WTC11 (cell line): ENCODE data around the gene BAG2. TPM values are rescaled to one million over a fixed set of nuclear protein-coding genes. Genes with fewer than 3 reads are reported as not detected.

Experiments used
- ATAC-seq: fragments of 200-7000 bp; cut with Tn5 transposase; 2 replicates; pipeline ENCODE4 v1.10.0; 2021; ENCODE audit warnings: mild to moderate bottlenecking, moderate library complexity
- CTCF ChIA-PET: fragments of 300-600 bp; sonication (Branson Sonifier 250); formaldehyde crosslinking; loops from one replicate; lab custom pipeline; 2021; ENCODE audit warnings: antibody characterized with exemption; lab: Charles Lee
- POLR2A ChIA-PET: fragments of 350-600 bp; sonication (Branson Sonifier 250); formaldehyde crosslinking; loops from one replicate; lab custom pipeline; 2021; ENCODE audit warnings: antibody characterized with exemption; lab: Charles Lee
- DNase-seq: peaks from one replicate; pipeline ENCODE4 v3.0.0; 2021; ENCODE audit warnings: low spot score
- H3K27ac Mint-ChIP-seq: 2 replicates; pipeline ENCODE4 v1.8.0; 2021; ENCODE audit warnings: mixed read lengths
- H3K27me3 Mint-ChIP-seq: 2 replicates; pipeline ENCODE4 v1.8.0; 2021; ENCODE audit warnings: low read depth, mild to moderate bottlenecking, moderate library complexity, mixed read lengths
- H3K36me3 Mint-ChIP-seq: 2 replicates; pipeline ENCODE4 v1.8.0; 2021; ENCODE audit warnings: mixed read lengths
- H3K4me1 Mint-ChIP-seq: 2 replicates; pipeline ENCODE4 v1.8.0; 2022; ENCODE audit warnings: mixed read lengths
- H3K4me3 Mint-ChIP-seq: 2 replicates; pipeline ENCODE4 v1.8.0; 2021; ENCODE audit warnings: mild to moderate bottlenecking, moderate library complexity, mixed read lengths
- H3K9me3 Mint-ChIP-seq: 2 replicates; pipeline ENCODE4 v1.8.0; 2021; ENCODE audit warnings: mixed read lengths
- CREB1 ChIP-seq: sonication (generic); formaldehyde crosslinking; IDR thresholded peaks from 2 replicates; pipeline ENCODE4 v1.8.0; 2023; ENCODE audit warnings: mild to moderate bottlenecking, missing genetic modification reagents
- CREM ChIP-seq: sonication (generic); formaldehyde crosslinking; IDR thresholded peaks from 2 replicates; pipeline ENCODE4 v1.8.1; 2022; ENCODE audit warnings: mild to moderate bottlenecking, missing genetic modification reagents, moderate library complexity
- EMX1 ChIP-seq: fragments of 250-450 bp; sonication (Bioruptor Pico); IDR thresholded peaks from 2 replicates; pipeline ENCODE4 v1.8.0; 2021; ENCODE audit warnings: mild to moderate bottlenecking
- ESRRA ChIP-seq: sonication (generic); formaldehyde crosslinking; IDR thresholded peaks from 2 replicates; pipeline ENCODE4 v1.8.1; 2022; ENCODE audit warnings: mild to moderate bottlenecking, missing genetic modification reagents, borderline replicate concordance
- FOXJ3 ChIP-seq: sonication (generic); formaldehyde crosslinking; IDR thresholded peaks from 2 replicates; pipeline ENCODE4 v1.9.0; 2021; ENCODE audit warnings: missing genetic modification reagents, mild to moderate bottlenecking, borderline replicate concordance
- GTF2I ChIP-seq: fragments of 250-450 bp; sonication (Bioruptor Pico); conservative IDR thresholded peaks from 2 replicates; pipeline ENCODE4 v1.4.0; 2021; ENCODE audit warnings: mild to moderate bottlenecking
- MXD4 ChIP-seq: fragments of 250-450 bp; sonication (Bioruptor Pico); IDR thresholded peaks from 2 replicates; pipeline ENCODE4 v1.8.0; 2021; ENCODE audit warnings: mild to moderate bottlenecking, moderate library complexity, borderline replicate concordance
- NR2C2 ChIP-seq: sonication (generic); formaldehyde crosslinking; IDR thresholded peaks from 2 replicates; pipeline ENCODE4 v1.8.0; 2022; ENCODE audit warnings: mild to moderate bottlenecking, missing genetic modification reagents
- PRRX2 ChIP-seq: fragments of 250-450 bp; sonication (Bioruptor Pico); IDR thresholded peaks from 2 replicates; pipeline ENCODE4 v1.8.0; 2021; ENCODE audit warnings: mild to moderate bottlenecking
- SMAD4 ChIP-seq: sonication (generic); formaldehyde crosslinking; IDR thresholded peaks from 2 replicates; pipeline ENCODE4 v1.8.0; 2022; ENCODE audit warnings: mild to moderate bottlenecking, missing genetic modification reagents
- TP53 ChIP-seq: sonication (generic); formaldehyde crosslinking; IDR thresholded peaks from 2 replicates; pipeline ENCODE4 v1.8.1; 2023; ENCODE audit warnings: mild to moderate bottlenecking, missing genetic modification reagents
- ZBTB21 ChIP-seq: sonication (generic); formaldehyde crosslinking; IDR thresholded peaks from 2 replicates; pipeline ENCODE4 v1.8.1; 2023; ENCODE audit warnings: mild to moderate bottlenecking, missing genetic modification reagents, borderline replicate concordance
- ZNF263 ChIP-seq: sonication (generic); formaldehyde crosslinking; IDR thresholded peaks from 2 replicates; pipeline ENCODE4 v1.8.1; 2022; ENCODE audit warnings: low read depth, mild to moderate bottlenecking, moderate library complexity, missing genetic modification reagents
- ZNF317 ChIP-seq: sonication (generic); formaldehyde crosslinking; IDR thresholded peaks from 2 replicates; pipeline ENCODE4 v1.8.1; 2023; ENCODE audit warnings: low read depth, mild to moderate bottlenecking, moderate library complexity, missing genetic modification reagents, borderline replicate concordance
- ZNF396 ChIP-seq: fragments of 250-450 bp; sonication (Bioruptor Pico); IDR thresholded peaks from 2 replicates; pipeline ENCODE4 v1.8.0; 2021; ENCODE audit warnings: mild to moderate bottlenecking, moderate library complexity, borderline replicate concordance
- ZNF416 ChIP-seq: fragments of 250-450 bp; sonication (Bioruptor Pico); IDR thresholded peaks from 2 replicates; pipeline ENCODE4 v1.9.0; 2021; ENCODE audit warnings: mild to moderate bottlenecking, inconsistent platforms
- total RNA-seq: library from RNA; stranded (reverse); gene quantifications from 3 replicates; pipeline ENCODE4 v1.2.3, GENCODE V29; 2021
- TF ChIP-seq, protein P1 (sequence below): sonication (generic); formaldehyde crosslinking; IDR thresholded peaks from 2 replicates; pipeline ENCODE4 v1.8.1; 2022; ENCODE audit warnings: low read depth, missing genetic modification reagents, borderline replicate concordance
- TF ChIP-seq, protein P2 (sequence below): fragments of 250-450 bp; sonication (Bioruptor Pico); IDR thresholded peaks from 2 replicates; pipeline ENCODE4 v1.8.0; 2021; ENCODE audit warnings: mild to moderate bottlenecking
- TF ChIP-seq, protein P3 (sequence below): sonication (generic); formaldehyde crosslinking; IDR thresholded peaks from 2 replicates; pipeline ENCODE4 v1.8.1; 2022; ENCODE audit warnings: mild to moderate bottlenecking, missing genetic modification reagents, moderate library complexity, borderline replicate concordance
- TF ChIP-seq, protein P4 (sequence below): sonication (generic); formaldehyde crosslinking; IDR thresholded peaks from 2 replicates; pipeline ENCODE4 v1.8.0; 2022; ENCODE audit warnings: mild to moderate bottlenecking, missing genetic modification reagents
- TF ChIP-seq, protein P5 (sequence below): fragments of 250-450 bp; sonication (Bioruptor Pico); IDR thresholded peaks from 2 replicates; pipeline ENCODE4 v2.1.2; 2022; ENCODE audit warnings: mild to moderate bottlenecking, moderate library complexity
- TF ChIP-seq, protein P6 (sequence below): sonication (generic); formaldehyde crosslinking; IDR thresholded peaks from 2 replicates; pipeline ENCODE4 v1.8.1; 2023; ENCODE audit warnings: mild to moderate bottlenecking, missing genetic modification reagents, moderate library complexity
- TF ChIP-seq, protein P7 (sequence below): sonication (generic); formaldehyde crosslinking; IDR thresholded peaks from 2 replicates; pipeline ENCODE4 v1.8.1; 2022; ENCODE audit warnings: low read depth, mild to moderate bottlenecking, moderate library complexity, missing genetic modification reagents, borderline replicate concordance

Gene BAG2
- total RNA-seq, 1 experiment from 2014 or later = 8.0 TPM

DNA sequence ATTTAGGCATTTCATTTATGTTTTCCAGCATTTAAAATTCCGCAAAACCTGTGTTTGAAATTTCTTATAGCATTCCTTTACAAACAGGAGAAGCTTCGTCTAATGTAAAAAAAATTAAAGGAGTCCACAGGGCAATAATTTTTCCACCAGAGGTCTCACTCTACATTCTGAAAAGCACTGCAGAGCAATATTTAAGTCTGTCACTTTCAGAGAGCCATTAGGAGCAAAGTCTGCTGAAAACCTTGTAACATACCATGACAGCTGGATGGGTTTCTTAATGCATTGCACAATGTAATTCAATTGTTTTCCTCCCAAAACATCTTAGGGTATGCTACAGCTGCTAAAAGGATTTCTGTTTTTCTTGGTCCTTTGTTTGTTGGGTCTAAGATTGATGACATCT lies 18.0 kb downstream of the BAG2 start:
- Mint-ChIP-seq H3K27me3 (no peaks in the 10 kb centered on the region), H3K4me3 (no peak overlapping the region), H3K36me3 (peaks cover 24% of the 10 kb centered on the region), H3K27ac (no peak overlapping the region; the same call in 1 of the 2 replicates), H3K9me3 (no peaks in the 10 kb centered on the region), H3K4me1 (no peaks in the 10 kb centered on the region)
- DNase-seq = no peak
- TF ChIP-seq, protein P1, sequence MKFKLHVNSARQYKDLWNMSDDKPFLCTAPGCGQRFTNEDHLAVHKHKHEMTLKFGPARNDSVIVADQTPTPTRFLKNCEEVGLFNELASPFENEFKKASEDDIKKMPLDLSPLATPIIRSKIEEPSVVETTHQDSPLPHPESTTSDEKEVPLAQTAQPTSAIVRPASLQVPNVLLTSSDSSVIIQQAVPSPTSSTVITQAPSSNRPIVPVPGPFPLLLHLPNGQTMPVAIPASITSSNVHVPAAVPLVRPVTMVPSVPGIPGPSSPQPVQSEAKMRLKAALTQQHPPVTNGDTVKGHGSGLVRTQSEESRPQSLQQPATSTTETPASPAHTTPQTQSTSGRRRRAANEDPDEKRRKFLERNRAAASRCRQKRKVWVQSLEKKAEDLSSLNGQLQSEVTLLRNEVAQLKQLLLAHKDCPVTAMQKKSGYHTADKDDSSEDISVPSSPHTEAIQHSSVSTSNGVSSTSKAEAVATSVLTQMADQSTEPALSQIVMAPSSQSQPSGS = no peak
- TF ChIP-seq EMX1 (CRISPR knock-in tag) (no peak), CREB1 (CRISPR knock-in tag) (no peak), ZBTB21 (CRISPR knock-in tag) (no peak)
- TF ChIP-seq, protein P2, sequence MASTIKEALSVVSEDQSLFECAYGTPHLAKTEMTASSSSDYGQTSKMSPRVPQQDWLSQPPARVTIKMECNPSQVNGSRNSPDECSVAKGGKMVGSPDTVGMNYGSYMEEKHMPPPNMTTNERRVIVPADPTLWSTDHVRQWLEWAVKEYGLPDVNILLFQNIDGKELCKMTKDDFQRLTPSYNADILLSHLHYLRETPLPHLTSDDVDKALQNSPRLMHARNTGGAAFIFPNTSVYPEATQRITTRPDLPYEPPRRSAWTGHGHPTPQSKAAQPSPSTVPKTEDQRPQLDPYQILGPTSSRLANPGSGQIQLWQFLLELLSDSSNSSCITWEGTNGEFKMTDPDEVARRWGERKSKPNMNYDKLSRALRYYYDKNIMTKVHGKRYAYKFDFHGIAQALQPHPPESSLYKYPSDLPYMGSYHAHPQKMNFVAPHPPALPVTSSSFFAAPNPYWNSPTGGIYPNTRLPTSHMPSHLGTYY (CRISPR knock-in tag) = no peak
- TF ChIP-seq, protein P3, sequence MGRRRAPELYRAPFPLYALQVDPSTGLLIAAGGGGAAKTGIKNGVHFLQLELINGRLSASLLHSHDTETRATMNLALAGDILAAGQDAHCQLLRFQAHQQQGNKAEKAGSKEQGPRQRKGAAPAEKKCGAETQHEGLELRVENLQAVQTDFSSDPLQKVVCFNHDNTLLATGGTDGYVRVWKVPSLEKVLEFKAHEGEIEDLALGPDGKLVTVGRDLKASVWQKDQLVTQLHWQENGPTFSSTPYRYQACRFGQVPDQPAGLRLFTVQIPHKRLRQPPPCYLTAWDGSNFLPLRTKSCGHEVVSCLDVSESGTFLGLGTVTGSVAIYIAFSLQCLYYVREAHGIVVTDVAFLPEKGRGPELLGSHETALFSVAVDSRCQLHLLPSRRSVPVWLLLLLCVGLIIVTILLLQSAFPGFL (CRISPR knock-in tag) = no peak
- ChIA-PET POLR2A (no interaction called here), CTCF (interaction anchor here (0.5 to 1.0 kb wide), 4 partner anchors 32 to 127 kb away, joined by 3 to 6 read pairs (median 4); partner anchors contain the start of gene PRIM2)
- no peak for ATAC-seq

DNA sequence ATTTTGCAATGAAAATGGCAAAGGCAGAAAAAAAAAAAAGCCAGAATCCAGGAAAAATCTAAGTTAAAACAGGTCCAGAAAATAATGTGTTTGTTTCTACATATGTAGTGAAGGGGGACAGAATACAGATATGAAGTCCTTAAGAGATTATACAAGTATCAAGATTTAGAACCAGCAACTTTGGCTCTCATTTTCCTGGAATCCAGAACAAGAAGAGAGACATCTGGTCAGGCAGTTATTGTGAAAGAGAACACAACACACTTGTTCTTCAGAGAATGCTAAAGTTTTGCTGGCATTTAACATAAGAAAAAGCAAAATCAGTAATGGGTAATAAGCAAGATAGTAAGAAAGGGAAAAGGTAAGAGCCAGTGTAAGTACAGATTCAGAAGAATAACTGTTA lies 21.1 kb downstream of the BAG2 start:
- Mint-ChIP-seq H3K9me3 (no peaks in the 10 kb centered on the region), H3K27me3 (no peaks in the 10 kb centered on the region), H3K27ac (no peak overlapping the region), H3K4me1 (no peaks in the 10 kb centered on the region), H3K4me3 (no peak overlapping the region), H3K36me3 (peaks cover 24% of the 10 kb centered on the region)
- ChIA-PET POLR2A (no interaction called here), CTCF (no interaction called here)
- no peak for ATAC-seq
- no peak for TF ChIP-seq NR2C2 (CRISPR knock-in tag)
- no peak for TF ChIP-seq CREM (CRISPR knock-in tag)
- TF ChIP-seq, protein P4, sequence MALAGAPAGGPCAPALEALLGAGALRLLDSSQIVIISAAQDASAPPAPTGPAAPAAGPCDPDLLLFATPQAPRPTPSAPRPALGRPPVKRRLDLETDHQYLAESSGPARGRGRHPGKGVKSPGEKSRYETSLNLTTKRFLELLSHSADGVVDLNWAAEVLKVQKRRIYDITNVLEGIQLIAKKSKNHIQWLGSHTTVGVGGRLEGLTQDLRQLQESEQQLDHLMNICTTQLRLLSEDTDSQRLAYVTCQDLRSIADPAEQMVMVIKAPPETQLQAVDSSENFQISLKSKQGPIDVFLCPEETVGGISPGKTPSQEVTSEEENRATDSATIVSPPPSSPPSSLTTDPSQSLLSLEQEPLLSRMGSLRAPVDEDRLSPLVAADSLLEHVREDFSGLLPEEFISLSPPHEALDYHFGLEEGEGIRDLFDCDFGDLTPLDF = no peak
- no peak for TF ChIP-seq PRRX2 (CRISPR knock-in tag)
- TF ChIP-seq ZNF396 (CRISPR knock-in tag) = no peak
- no peak for TF ChIP-seq FOXJ3 (CRISPR knock-in tag)
- TF ChIP-seq MXD4 (CRISPR knock-in tag) = no peak
- TF ChIP-seq ZNF416 (CRISPR knock-in tag) = no peak
- TF ChIP-seq, protein P5, sequence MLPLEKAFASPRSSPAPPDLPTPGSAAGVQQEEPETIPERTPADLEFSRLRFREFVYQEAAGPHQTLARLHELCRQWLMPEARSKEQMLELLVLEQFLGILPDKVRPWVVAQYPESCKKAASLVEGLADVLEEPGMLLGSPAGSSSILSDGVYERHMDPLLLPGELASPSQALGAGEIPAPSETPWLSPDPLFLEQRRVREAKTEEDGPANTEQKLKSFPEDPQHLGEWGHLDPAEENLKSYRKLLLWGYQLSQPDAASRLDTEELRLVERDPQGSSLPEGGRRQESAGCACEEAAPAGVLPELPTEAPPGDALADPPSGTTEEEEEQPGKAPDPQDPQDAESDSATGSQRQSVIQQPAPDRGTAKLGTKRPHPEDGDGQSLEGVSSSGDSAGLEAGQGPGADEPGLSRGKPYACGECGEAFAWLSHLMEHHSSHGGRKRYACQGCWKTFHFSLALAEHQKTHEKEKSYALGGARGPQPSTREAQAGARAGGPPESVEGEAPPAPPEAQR (CRISPR knock-in tag) = no peak
- no peak for TF ChIP-seq ZNF263 (CRISPR knock-in tag)
- TF ChIP-seq TP53 (CRISPR knock-in tag) = no peak
- TF ChIP-seq, protein P6, sequence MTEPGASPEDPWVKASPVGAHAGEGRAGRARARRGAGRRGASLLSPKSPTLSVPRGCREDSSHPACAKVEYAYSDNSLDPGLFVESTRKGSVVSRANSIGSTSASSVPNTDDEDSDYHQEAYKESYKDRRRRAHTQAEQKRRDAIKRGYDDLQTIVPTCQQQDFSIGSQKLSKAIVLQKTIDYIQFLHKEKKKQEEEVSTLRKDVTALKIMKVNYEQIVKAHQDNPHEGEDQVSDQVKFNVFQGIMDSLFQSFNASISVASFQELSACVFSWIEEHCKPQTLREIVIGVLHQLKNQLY = no peak
- TF ChIP-seq, protein P7, sequence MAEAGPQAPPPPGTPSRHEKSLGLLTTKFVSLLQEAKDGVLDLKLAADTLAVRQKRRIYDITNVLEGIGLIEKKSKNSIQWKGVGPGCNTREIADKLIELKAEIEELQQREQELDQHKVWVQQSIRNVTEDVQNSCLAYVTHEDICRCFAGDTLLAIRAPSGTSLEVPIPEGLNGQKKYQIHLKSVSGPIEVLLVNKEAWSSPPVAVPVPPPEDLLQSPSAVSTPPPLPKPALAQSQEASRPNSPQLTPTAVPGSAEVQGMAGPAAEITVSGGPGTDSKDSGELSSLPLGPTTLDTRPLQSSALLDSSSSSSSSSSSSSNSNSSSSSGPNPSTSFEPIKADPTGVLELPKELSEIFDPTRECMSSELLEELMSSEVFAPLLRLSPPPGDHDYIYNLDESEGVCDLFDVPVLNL (CRISPR knock-in tag) = no peak
- TF ChIP-seq EMX1 (CRISPR knock-in tag) = no peak
- no peak for TF ChIP-seq ESRRA (CRISPR knock-in tag)
- no peak for TF ChIP-seq ZNF317
- no peak for TF ChIP-seq SMAD4
- no peak for TF ChIP-seq GTF2I (CRISPR knock-in tag)
- DNase-seq = no peak
